ENCODE measurements around the gene WASF3.

DNA sequence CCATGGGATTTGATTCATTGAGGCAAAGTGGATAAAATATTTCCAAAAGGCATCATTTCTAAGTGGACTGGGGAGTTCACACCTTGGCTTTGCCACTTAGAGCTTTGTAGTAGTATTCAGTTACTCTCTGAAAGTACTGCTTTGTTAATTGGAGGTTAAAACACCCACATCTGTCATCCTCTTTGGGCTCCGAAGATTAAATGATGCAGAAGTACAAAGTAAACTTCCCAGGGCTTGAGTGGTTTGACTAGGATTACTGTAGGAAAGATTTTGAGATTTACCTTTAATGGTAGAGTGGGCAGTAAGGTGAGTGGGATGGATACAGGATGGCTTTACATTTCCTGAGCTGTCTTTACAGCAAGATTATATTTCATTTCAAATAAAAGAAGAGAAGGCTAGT is 42.4 kb downstream of the WASF3 start:
- TF ChIP-seq, protein P1, sequence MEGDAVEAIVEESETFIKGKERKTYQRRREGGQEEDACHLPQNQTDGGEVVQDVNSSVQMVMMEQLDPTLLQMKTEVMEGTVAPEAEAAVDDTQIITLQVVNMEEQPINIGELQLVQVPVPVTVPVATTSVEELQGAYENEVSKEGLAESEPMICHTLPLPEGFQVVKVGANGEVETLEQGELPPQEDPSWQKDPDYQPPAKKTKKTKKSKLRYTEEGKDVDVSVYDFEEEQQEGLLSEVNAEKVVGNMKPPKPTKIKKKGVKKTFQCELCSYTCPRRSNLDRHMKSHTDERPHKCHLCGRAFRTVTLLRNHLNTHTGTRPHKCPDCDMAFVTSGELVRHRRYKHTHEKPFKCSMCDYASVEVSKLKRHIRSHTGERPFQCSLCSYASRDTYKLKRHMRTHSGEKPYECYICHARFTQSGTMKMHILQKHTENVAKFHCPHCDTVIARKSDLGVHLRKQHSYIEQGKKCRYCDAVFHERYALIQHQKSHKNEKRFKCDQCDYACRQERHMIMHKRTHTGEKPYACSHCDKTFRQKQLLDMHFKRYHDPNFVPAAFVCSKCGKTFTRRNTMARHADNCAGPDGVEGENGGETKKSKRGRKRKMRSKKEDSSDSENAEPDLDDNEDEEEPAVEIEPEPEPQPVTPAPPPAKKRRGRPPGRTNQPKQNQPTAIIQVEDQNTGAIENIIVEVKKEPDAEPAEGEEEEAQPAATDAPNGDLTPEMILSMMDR (IDR thresholded peaks at IDR 0.05) = no peak
- TF ChIP-seq POLR2A (IDR thresholded peaks at IDR 0.05) = no peak
